HG03378 (cell line): ENCODE results near the gene CALB2.

Experiments
- ATAC-seq: cut with Tn5 transposase; IDR thresholded peaks from one replicate; pipeline ENCODE4 v1.9.1; 2021; ENCODE audit warnings: mild to moderate bottlenecking, moderate library complexity; ENCODE audit not compliant: unreplicated experiment

The CALB2 gene

DNA sequence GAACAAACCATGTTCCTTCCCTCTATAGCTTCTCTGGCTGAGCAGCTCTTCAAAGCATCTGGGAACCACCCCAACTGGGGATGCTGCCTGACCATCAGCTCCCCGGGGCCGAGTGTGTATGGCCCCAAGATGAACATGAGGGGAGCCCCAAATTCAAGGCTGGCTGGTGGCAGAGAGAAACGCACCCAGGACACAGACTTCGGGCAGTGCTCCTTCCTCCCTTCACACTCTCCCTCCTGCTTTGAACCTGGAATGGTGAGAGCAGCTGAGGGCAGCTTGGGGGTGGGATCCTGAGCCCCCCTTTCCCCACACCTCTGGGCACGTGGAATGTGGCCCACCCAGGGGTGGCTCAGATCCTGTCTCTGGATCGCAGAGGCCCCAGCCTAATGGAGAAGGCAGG is 66.1 kb downstream of the CALB2 start:
- no peak for ATAC-seq

DNA sequence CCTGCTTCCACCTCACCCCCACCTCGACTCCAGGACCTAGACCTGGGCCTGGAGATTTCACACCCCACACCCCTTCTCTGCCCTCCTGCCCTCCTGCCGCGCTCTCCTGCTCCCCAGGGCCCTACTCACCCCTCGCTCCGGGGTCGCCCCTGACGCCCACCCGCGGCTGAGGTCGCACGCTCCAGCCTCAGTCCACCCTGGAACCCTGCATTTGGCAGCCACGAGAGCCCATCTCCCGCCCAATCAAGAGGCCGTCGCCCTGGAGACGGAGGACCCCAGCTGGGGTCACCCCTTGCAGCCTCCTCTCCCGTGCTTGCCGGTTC is 67.2 kb downstream of the CALB2 start:
- ATAC-seq = no peak

DNA sequence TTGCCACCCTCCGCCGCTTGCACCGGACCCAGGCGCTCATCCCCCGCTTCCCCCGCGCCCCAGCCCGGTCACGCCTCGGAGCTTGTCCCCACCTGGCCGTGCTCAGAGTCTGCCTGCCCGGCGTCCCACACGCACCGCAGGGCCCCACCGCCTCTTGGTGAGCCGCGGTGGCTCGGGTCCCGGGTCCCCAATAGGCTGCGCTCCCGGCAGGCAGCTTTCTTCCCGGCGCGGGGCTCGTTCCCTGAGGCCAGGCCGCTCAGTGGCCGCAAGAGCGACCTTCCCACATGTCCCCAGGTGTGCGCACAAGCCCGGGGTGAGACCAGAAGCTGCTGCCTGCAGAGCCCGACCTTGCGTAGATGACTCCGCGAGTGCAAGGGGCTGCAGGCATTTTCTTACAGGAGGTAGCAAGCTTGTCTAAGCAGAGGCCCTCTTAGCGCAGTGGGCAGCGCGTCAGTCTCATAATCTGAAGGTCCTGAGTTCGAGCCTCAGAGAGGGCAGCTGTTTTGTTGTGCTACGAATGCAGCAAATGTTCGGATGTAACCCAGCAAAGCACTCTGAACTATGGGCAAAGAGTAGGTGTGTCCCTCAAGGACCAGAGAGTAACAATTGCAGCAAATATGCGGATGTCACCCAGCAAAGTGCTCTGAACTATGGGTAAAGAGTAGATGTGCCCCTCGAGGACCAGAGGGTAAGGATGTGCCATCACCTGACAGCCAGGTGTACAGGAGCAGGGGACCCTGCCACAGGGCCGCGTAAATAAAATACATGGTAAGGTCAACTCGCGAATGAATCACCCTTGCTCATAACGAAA is 67.8 kb downstream of the CALB2 start:
- peak; percentile 75 for ATAC-seq

DNA sequence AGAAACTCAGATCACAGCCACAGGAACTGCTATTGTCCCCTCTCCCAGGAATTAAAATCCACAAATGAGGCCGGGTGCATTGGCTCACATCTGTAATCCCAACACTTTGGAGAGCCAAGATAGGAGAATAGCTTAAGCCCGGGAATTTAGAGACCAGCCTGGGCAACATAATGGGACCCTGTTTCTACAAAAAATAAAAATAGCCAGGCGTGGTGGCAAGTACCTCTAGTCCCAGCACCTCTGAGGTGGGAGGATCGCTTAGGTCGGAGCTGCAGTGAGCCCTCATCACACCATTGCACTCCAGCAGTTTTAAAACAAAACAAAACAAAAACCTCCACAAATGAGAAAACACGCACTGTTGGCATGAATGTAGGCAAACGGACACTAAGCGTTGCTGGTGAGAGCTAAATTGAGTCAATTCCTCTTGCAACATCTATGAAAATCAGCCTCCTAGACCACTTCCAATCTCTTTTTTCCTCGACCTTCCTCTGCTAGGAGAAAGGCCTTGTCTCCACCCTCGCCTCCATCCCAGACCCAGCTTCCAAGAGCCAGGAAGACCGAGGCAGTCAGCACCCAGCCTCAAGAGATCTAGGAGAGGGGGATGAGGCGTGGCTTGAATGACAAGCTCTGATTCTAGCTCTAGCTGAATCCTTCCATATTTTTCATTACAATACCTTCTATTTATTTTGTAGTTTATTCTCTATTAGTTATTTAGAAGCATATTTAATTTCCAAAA is 68.5 kb downstream of the CALB2 start:
- ATAC-seq = no peak

DNA sequence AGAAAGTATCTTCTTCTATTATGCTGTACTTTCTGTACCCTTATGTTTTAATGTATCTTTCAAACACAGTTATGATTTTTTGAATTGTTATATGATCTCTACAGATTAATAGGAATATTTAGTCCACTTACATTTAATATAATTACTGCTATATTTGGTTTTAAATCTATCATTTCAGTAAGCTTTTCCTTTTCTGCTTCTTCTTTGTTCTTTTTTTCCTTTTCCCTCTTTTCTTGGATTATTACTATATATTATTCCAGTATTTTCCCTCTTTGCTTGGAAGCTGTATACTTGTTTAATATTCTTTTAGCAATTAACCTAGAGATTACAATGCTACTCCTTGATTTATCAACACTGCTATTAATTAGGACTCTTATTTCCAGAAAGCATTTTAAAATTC is 69.9 kb downstream of the CALB2 start:
- no peak for ATAC-seq

DNA sequence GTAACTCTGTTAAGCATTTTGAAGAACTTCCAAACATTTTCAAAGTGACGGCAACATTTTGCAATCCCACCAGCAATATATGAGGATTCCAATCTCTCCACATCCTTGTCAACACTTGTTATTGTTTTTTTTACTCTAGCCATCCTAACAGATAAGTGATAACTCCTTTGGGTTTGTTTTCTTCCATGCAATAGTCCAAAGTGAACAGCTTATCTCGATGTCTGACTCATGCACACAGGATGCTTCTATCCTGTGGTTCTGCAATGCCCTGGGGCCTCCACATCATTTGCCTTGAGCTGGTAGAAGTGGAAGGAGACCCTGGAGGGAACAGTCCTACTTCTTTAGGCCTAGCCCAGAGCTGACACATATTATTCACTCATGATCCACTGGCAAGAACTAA is 70.4 kb downstream of the CALB2 start:
- ATAC-seq = no peak

DNA sequence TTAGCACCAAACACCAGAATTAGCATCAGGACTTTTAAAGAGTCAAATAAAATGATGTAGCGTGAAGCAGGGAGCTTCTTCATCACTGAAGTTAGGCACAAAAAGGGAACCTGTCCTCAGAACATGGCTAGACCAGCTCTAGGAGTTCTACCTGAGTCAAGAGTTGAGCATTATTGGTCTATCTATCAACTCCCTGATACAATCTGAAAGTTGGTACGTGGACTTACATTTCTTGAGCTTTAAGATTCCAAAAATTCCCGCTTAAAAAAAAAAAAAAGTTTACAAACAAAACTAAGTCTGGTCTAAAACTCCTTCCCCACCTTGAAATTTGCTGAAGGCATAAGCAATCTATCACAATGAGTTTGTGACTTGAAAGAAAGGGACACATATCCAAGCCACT is 71.1 kb downstream of the CALB2 start:
- ATAC-seq = no peak

DNA sequence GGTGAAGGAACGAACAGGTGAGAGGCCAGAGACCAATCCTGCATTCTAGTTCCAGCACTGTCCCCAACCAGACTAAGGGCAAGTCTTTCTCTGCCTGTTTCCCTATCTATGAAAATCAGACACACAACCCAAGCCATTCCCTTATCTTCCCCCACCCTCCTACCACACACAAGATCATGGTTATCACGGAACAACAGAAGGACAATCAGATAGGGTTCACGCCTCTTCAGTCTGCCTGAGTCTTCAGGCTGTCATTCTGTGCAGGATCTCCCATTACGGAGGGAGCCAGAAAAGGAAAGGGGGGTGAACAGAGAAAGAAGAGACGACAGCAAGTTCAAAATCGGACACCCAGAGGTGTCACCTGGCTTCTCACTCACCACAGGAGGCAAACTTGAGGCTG is 72.2 kb downstream of the CALB2 start:
- ATAC-seq = no peak

DNA sequence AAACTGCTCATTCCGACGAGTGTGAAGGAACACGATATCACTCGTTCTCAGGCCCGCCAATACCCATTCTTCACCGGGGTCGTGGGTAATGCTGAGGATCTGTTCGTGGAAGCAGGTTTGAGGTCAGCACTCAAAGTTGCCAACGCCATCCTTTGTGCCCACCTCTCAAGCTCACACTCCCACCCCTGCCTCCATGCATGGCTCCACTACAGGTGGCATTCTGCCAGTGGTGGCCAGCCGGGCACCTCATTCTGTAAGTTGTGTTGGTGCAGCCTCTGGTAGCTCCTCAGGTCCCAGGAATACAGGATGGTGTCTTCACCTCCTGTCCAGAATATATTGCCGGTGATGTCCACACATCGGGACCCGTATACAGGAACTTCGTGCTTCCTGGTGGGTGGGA is 72.7 kb downstream of the CALB2 start:
- no peak for ATAC-seq

DNA sequence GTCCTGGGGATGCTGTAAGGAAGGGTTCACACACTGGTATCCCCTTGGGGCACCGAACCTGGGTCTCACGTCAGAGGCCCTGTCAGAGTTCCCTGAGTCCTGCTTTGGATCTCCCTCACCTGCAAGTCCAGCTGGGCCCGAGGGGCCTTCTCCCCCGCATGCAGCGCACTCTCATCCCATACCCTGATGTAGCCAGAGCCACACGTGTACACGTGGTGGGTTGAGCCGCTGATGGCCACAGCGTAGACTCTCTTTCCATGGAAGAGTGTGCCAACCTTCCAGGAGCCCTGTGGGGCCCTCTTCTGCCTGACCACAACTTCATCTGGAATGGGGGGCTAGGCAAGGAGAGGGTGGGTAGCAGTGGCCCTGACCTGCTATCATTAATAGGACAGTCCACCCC is 73.5 kb downstream of the CALB2 start:
- ATAC-seq = no peak

DNA sequence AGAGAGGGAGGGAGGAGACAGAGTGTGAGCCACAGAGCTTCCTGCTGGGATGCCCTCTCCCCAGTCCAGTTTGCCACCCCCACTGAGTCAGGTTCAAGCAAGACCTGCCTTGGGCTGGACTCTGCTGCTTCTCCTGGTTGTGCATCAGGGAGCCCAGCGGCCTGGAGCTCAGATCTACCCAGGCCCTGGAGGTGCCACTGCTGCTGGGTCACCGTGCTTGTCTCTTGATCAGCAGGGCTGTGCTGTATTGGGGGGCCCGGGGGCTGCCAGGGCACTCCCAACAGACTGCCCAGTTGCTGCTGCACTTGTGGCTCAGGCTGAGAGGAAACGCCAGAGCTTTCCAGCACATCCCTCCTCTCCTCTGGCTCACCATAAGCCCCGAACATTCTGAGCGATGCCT is 74.4 kb downstream of the CALB2 start:
- ATAC-seq = no peak

DNA sequence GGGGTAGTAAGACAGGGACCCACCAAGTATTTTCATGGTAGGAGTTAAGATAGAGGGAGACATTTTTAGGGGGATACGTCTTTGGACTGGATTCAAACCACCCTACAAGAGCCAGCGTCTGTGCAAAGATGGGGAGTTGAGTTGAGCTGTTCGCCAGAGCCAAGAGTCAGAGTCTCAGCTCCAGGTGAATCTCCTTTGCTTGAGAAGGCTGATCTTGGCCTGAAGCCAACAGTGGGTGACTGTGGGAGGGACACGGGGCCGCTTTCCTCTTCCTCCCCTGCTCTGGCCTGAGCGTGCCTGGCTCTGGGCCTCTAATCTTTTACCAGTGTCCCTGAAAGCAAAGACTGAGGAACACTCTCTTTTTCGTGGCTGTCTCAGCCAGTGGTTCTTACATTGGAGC is 78.0 kb downstream of the CALB2 start:
- no peak for ATAC-seq

DNA sequence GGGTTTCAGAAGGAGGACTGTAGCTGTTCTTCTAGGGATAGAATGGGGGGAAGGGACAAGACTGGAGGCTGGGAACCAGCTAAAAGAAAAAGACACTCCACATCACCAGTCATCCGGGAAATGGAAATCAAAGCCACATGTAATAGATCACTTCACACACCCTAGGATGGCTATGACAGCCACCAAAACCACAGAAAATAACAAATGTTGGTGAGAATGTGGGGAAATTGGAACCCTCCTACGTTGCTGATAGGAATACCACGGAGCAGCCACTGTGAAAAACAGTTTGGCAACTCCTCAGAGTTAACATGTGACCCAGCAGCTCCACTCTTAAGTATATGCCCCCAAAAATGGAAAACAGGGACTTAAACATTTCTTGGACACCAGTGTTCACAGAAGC is 81.0 kb downstream of the CALB2 start:
- ATAC-seq = no peak
